Natural killer cell treated with Interleukin-12 subunit alpha and Interleukin-12 subunit beta and Interleukin-15 and Interleukin-18, amount 100 ng/mL, for 72 hours (primary cell): Measurements from ENCODE around the gene SIM2. TPM values are rescaled to one million over a fixed set of nuclear protein-coding genes. Genes with fewer than 3 reads are reported as not detected.
A peak's percentile ranks its signal among the peaks of the same experiment; 100 is the strongest.

Source experiments
- ATAC-seq, 2 donors: fragments of 150-1000 bp; cut with Tn5 transposase in 1 of 2; sonication (Bioruptor Pico), chemical (Tn5 transposase) in 1 of 2; 2 replicates each; pipeline ENCODE4 v1.10.0; 2021
- DNase-seq: peaks from one replicate; pipeline ENCODE4 v3.0.0; 2022; ENCODE audit warnings: low spot score
- H3K27ac Mint-ChIP-seq, 2 donors: 1 replicate in 1 of 2; 2 replicates in 1 of 2; pipeline ENCODE4 v1.8.0; 2022; ENCODE audit warnings: mixed read lengths in 2 of 2, mild to moderate bottlenecking in 1 of 2, moderate library complexity in 1 of 2
- H3K27me3 Mint-ChIP-seq, 2 donors: 1 replicate in 1 of 2; 2 replicates in 1 of 2; pipeline ENCODE4 v1.8.0; 2022; ENCODE audit warnings: mixed read lengths in 2 of 2
- H3K36me3 Mint-ChIP-seq: one replicate; pipeline ENCODE4 v1.8.0; 2022; ENCODE audit warnings: mixed read lengths
- H3K4me1 Mint-ChIP-seq, 2 donors: 1 replicate in 1 of 2; 2 replicates in 1 of 2; pipeline ENCODE4 v1.8.0; 2022; ENCODE audit warnings: low read depth in 2 of 2, mixed read lengths in 2 of 2, mild to moderate bottlenecking in 1 of 2
- H3K4me3 Mint-ChIP-seq: one replicate; pipeline ENCODE4 v1.8.0; 2022; ENCODE audit warnings: mixed read lengths
- H3K9me3 Mint-ChIP-seq: 2 replicates; pipeline ENCODE4 v1.8.0; 2022; ENCODE audit warnings: mixed read lengths
- total RNA-seq, 2 donors: library from RNA; stranded (reverse); gene quantifications; one replicate each; pipeline ENCODE4 v1.2.3, GENCODE V29; 2022

Gene SIM2
- total RNA-seq, 2 donors from 2014 or later = 0.47 TPM; not detected in 1

DNA sequence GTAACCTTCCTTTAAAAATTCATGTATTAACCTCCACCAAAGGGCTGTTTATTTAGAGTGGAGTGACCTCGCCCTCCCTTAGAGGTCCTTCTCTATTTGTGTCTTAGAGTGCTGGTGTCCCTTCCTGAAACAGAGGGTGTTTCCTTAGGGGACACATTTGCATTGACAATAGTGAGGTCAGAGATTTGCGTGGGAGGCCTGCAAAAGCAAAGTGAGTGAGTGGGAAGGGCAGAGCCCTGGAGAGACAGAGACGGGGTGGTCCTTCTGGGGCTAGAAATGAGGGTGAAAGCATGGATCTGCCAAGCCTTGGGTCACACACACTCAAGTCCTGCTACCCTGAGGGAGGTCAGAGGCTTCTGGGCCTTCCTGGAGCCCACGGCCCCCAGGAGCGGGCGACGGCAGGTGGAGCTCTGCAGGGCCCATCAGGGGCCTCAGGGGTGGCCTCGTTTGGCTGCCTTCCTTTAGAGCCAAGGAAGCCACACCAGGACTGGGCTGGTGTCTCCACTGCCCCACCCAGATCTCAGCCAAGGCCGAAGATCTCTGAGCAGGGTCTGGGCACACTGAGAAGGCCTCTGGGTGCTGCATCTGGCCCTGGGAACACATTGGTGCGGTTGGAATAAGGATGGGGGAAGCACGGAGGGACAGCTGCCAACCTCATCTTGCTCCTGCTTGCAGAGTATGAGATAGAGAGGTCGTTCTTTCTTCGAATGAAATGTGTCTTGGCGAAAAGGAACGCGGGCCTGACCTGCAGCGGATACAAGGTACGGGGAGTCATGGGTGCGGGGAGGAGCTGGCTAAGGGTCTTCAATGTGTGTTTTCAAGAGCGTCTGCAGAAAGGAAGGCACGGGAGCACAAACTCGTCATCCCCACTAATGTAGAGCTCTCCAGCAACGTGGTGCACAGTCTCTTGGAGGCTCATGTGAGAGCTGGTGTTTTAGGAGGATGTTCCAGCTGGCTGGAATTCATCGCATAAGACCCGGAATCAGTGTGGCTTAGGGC, 23.8 kb downstream of the SIM2 start:
- Mint-ChIP-seq H3K4me1 (no peaks in the 10 kb centered on the region), H3K9me3 (no peaks in the 10 kb centered on the region), H3K27ac (no peak overlapping the region), H3K4me3 (no peak overlapping the region), H3K36me3 (no peaks in the 10 kb centered on the region), H3K27me3 (peaks cover 16 to 22% of the 10 kb centered on the region in 2 donors)
- DNase-seq (no peak), ATAC-seq (no peak)

GRCh38 chr21:36723371-36723881, 24.5 kb downstream of the SIM2 start:
- H3K9me3 Mint-ChIP-seq = no peaks in the 10 kb centered on the region

GRCh38 chr21:36724660-36725059, 25.7 kb downstream of the SIM2 start:
- H3K4me1 Mint-ChIP-seq = no peaks in the 10 kb centered on the region
- no peaks in the 10 kb centered on the region for H3K36me3 Mint-ChIP-seq
- no peak for ATAC-seq
- no peak overlapping the region for H3K4me3 Mint-ChIP-seq
- DNase-seq = no peak
- no peak overlapping the region for H3K27ac Mint-ChIP-seq
- H3K27me3 Mint-ChIP-seq = peaks cover 13 to 16% of the 10 kb centered on the region in 2 donors
- no peaks in the 10 kb centered on the region for H3K9me3 Mint-ChIP-seq

More at GRCh38 chr21:36723371-36723881, 24.5 kb downstream of the SIM2 start:
- H3K4me1 Mint-ChIP-seq = no peaks in the 10 kb centered on the region
- H3K36me3 Mint-ChIP-seq = no peaks in the 10 kb centered on the region
- peaks cover 16 to 22% of the 10 kb centered on the region in 2 donors for H3K27me3 Mint-ChIP-seq
- no peak overlapping the region for H3K4me3 Mint-ChIP-seq
- peak in 1 of 2 donors; percentile 41 for ATAC-seq
- DNase-seq = no peak
- no peak overlapping the region for H3K27ac Mint-ChIP-seq

DNA sequence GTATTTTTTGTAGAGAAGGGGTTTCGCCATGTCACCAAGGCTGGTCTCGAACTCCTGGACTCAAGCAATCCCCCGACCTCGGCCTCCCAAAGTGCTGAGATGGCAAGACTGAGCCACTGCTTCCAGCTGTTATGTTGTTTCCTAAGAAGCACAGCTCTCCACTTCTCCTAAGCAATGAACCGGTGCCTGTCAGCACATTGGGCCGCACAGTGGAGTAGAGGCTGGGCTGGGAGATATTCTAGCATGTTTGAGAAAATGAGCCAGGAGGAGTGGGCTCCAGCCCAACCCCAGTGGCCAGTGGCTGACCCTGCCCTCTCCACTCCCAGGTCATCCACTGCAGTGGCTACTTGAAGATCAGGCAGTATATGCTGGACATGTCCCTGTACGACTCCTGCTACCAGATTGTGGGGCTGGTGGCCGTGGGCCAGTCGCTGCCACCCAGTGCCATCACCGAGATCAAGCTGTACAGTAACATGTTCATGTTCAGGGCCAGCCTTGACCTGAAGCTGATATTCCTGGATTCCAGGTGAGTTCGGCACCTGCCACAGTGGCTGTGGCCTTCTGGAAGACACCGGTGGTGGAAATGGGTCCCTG, 27.0 kb downstream of the SIM2 start:
- no peaks in the 10 kb centered on the region for H3K9me3 Mint-ChIP-seq
- ATAC-seq (no peak), DNase-seq (no peak)
- no peaks in the 10 kb centered on the region for H3K36me3 Mint-ChIP-seq
- no peak overlapping the region for H3K4me3 Mint-ChIP-seq
- peaks cover 7 to 11% of the 10 kb centered on the region in 2 donors for H3K27me3 Mint-ChIP-seq
- no peak overlapping the region for H3K27ac Mint-ChIP-seq
- no peaks in the 10 kb centered on the region for H3K4me1 Mint-ChIP-seq

DNA sequence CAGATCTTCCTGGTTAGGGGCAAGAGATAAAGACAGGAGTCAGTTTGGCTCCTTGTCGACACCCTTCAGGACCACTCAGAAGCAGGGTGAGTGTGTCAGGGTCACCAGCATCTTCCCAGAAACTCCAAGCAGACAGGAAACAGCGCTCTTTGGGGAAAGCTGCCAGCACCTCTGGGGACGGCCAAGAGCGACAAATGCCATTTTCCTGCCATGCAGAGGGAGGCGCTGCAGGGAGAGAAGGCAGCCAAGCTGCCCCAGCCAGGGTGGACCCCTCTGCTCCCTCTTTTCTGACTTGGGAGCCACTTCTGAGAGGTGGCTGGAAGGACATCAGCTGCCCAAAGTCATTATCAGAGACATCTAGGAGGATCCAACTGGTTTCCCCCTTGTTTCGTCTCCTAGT, 29.0 kb downstream of the SIM2 start:
- no peak overlapping the region for H3K4me3 Mint-ChIP-seq
- no peak for ATAC-seq
- no peak for DNase-seq

GRCh38 chr21:36728371-36729111, 29.6 kb downstream of the SIM2 start:
- no peak overlapping the region for H3K4me3 Mint-ChIP-seq
- H3K4me1 Mint-ChIP-seq = no peaks in the 10 kb centered on the region
- H3K27ac Mint-ChIP-seq = no peak overlapping the region
- no peaks in the 10 kb centered on the region for H3K36me3 Mint-ChIP-seq
- peaks cover 0 to 5% of the 10 kb centered on the region in 2 donors for H3K27me3 Mint-ChIP-seq
- H3K9me3 Mint-ChIP-seq = no peaks in the 10 kb centered on the region
- DNase-seq (no peak), ATAC-seq (peak; percentile 13 to 29)

More for the DNA sequence above, 29.0 kb downstream of the SIM2 start:
- Mint-ChIP-seq H3K4me1 (no peaks in the 10 kb centered on the region), H3K9me3 (no peaks in the 10 kb centered on the region), H3K36me3 (no peaks in the 10 kb centered on the region), H3K27ac (no peak overlapping the region), H3K27me3 (peaks cover 0 to 5% of the 10 kb centered on the region in 2 donors)

- Mint-ChIP-seq H3K27me3 (peaks cover 0 to 5% of the 10 kb centered on the region in 2 donors), H3K4me3 (no peak overlapping the region), H3K9me3 (no peaks in the 10 kb centered on the region), H3K4me1 (no peaks in the 10 kb centered on the region), H3K27ac (no peak overlapping the region), H3K36me3 (no peaks in the 10 kb centered on the region)
- ATAC-seq (no peak), DNase-seq (no peak)
Measured at GRCh38 chr21:36729310-36729970, 30.5 kb downstream of the SIM2 start.

DNA sequence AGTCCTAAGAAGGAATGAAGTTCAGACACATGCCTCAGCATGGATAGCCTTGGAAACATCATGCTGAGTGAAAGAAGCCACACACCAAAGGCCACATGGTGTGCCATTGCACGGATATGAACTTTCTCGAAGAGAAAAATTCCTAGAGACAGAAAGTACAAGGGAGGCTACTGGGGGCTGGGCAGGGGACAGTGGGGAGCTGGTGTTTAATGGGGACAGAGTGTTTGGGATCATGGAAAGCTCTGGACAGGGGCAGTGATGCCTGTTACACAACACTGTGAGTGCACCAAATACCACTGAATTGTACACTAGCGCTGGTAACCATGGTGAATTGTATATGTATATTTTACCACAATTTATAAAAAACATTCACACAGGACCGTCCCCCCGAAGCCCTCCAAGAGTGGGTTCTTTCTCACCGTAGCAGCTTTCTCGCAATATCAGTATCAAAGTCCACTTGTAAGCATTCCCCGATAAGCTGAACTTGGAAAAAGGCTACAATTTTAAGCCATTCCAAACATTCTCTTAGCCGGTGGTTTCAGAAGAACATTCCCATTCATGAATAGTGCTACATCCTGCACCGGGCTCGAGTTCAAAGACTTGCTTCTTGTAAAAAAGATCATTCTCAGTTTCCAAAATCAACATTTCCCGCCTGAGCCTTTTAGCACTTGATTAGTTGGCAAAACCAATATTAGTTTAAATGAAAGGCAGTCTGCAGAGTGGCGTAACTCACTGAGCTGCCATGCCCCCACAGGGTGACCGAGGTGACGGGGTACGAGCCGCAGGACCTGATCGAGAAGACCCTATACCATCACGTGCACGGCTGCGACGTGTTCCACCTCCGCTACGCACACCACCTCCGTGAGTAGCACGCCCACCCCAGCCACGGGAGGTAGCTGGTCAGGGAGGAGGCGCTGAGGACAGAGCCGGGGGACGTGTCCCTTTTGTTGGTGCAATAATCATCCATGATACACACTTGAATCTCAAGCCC, 31.7 kb downstream of the SIM2 start:
- H3K27me3 Mint-ChIP-seq = peaks cover 0 to 5% of the 10 kb centered on the region in 2 donors
- DNase-seq (no peak), ATAC-seq (no peak)
- no peak overlapping the region for H3K4me3 Mint-ChIP-seq
- no peaks in the 10 kb centered on the region for H3K4me1 Mint-ChIP-seq
- no peaks in the 10 kb centered on the region for H3K36me3 Mint-ChIP-seq
- H3K27ac Mint-ChIP-seq = no peak overlapping the region
- H3K9me3 Mint-ChIP-seq = no peaks in the 10 kb centered on the region

- no peak overlapping the region for H3K27ac Mint-ChIP-seq
- H3K36me3 Mint-ChIP-seq = no peaks in the 10 kb centered on the region
- ATAC-seq = no peak
- peaks cover 7 to 9% of the 10 kb centered on the region in 2 donors for H3K27me3 Mint-ChIP-seq
- H3K4me1 Mint-ChIP-seq = no peaks in the 10 kb centered on the region
- DNase-seq = no peak
- no peak overlapping the region for H3K4me3 Mint-ChIP-seq
- no peaks in the 10 kb centered on the region for H3K9me3 Mint-ChIP-seq
Measured at GRCh38 chr21:36732217-36732616, 33.3 kb downstream of the SIM2 start.

DNA sequence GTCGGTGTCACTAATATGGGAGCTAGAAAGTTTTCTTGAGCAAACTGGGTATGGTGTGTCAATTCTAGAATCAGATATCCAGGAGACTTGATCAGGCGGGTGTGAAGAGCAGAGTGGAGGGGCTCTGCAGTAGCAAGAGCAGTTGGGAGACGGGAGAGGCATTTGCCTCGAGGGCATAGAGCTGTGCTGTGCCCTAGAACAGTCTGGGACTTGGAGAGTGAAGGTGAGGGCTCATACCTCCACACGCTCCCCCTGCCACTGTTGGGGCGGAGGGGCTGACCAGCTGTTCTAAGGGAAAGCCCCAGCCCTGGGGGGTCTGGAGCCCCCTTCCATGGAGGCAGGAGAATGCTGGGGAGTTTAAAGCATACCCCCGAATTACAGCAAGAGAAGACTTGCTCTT, 33.8 kb downstream of the SIM2 start:
- Mint-ChIP-seq H3K4me3 (no peak overlapping the region), H3K36me3 (no peaks in the 10 kb centered on the region), H3K27me3 (peaks cover 7 to 9% of the 10 kb centered on the region in 2 donors), H3K4me1 (no peaks in the 10 kb centered on the region), H3K9me3 (no peaks in the 10 kb centered on the region), H3K27ac (no peak overlapping the region)
- no peak for ATAC-seq
- no peak for DNase-seq

DNA sequence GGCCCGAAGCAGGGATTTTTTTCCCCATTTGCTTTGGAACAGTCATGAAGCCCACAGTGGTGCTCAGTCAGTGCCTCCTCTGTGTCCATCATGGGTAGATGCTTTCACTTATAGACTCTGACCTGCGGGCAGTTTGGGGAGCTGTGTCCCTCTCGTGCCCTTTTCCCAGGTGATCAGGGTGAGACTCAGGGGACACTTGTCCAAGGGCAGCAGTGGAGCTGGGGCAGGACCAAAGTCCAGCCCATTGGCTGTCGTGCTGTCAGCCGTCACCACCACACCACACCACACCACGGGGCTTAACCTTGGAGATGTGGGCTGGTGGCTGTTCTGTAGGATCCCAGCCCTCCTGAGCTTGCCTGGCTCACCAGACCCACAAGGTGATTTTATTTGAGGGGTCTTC, 34.9 kb downstream of the SIM2 start:
- H3K9me3 Mint-ChIP-seq = no peaks in the 10 kb centered on the region
- no peak for DNase-seq

More for the DNA sequence above, 34.9 kb downstream of the SIM2 start:
- no peak overlapping the region for H3K4me3 Mint-ChIP-seq
- H3K36me3 Mint-ChIP-seq = no peaks in the 10 kb centered on the region
- ATAC-seq = no peak
- no peak overlapping the region for H3K27ac Mint-ChIP-seq
- H3K4me1 Mint-ChIP-seq = no peaks in the 10 kb centered on the region
- peaks cover 7 to 9% of the 10 kb centered on the region in 2 donors for H3K27me3 Mint-ChIP-seq
